ENCODE measurements around the gene PACS2. TPM values are rescaled to one million over a fixed set of nuclear protein-coding genes. Genes with fewer than 3 reads are reported as not detected.
A peak's percentile ranks its signal among the peaks of the same experiment; 100 is the strongest.

Gene PACS2
- total and polyA plus RNA-seq, 2 experiments from 2014 or later = 41.1 to 54.5 TPM

DNA sequence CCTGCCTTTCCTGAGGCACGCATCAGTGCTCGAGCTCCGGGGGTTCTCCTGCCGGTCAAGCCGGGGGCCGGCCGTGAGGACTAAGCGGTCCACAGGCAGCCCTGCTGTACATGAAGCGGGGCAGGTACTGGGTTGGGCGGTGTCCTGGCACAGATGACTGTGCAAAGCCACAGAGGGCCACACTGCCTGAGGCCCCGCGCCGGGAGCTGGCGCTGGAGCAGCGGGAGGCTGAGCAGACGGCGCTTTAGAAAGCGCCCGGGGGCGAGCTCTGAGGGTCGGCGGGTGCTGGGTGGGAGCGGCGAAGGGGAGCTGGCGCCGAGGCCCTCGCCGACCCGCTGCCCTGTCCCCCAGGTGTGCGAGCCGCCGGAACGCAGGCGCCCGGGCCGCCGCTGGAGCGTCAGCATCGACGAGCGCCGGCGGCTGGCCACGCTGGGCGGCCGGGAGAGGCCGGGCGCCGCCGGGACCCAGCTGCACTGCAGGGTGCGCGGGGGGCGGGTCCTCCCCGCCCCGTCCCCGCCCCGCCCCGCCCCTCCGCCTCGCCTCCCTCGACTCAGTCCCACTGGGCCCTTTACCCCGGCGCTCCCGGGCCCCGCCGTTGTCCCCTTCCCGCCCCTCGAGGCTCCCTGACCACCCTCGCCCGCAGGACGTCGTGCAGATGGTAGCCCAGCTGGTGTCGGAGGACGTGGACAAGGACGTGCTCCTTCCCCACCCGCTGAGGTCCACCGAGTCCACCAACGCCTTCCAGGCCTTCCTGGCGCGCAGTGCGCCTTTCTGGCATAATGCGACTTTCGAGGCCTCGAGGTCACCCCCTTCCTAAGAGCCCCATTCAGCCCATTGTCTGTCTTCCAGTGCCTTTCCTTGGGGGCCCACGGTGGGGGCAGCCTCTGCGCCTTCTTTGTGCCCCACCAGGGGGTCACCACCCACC lies 96.7 kb downstream of the PACS2 start:
- Histone ChIP-seq H3K4me2 (peak overlapping the region; percentile 93), H3K9me3 (ENCODE audit: low read depth) (no peaks in the 10 kb centered on the region), H4K20me1 (ENCODE audit: insufficient read depth, poor library complexity, severe bottlenecking) (no peaks in the 10 kb centered on the region), H3K4me3 (peak overlapping the region; percentile 10), H2AFZ (no peak overlapping the region), H3K36me3 (replicated peaks; ENCODE audit: insufficient read depth, low read depth) (no peaks in the 10 kb centered on the region), H3K27me3 (peaks cover 20% of the 10 kb centered on the region), H3K79me2 (no peaks in the 10 kb centered on the region), H3K27ac (no peak overlapping the region), H3K9me2 (replicated peaks; ENCODE audit: insufficient read depth) (no peaks in the 10 kb centered on the region), H3K4me1 (ENCODE audit: insufficient read depth) (peaks cover 10% of the 10 kb centered on the region)
- DNase-seq (ENCODE audit: low spot score) = peak; percentile 77
- 26% methylated on average over 43 of the region's 86 CpGs for WGBS (ENCODE audit: low lambda C conversion rate, missing lambda C conversion rate)
- TF ChIP-seq, protein P1, sequence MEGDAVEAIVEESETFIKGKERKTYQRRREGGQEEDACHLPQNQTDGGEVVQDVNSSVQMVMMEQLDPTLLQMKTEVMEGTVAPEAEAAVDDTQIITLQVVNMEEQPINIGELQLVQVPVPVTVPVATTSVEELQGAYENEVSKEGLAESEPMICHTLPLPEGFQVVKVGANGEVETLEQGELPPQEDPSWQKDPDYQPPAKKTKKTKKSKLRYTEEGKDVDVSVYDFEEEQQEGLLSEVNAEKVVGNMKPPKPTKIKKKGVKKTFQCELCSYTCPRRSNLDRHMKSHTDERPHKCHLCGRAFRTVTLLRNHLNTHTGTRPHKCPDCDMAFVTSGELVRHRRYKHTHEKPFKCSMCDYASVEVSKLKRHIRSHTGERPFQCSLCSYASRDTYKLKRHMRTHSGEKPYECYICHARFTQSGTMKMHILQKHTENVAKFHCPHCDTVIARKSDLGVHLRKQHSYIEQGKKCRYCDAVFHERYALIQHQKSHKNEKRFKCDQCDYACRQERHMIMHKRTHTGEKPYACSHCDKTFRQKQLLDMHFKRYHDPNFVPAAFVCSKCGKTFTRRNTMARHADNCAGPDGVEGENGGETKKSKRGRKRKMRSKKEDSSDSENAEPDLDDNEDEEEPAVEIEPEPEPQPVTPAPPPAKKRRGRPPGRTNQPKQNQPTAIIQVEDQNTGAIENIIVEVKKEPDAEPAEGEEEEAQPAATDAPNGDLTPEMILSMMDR (IDR thresholded peaks at IDR 0.05; ENCODE audit: poor library complexity) = no peak
- TF ChIP-seq EZH2 (IDR thresholded peaks at IDR 0.05; ENCODE audit: borderline replicate concordance) = peak; percentile 44
- no peak for TF ChIP-seq EZH2phosphoT487 (IDR thresholded peaks at IDR 0.05; ENCODE audit: low read depth, severe bottlenecking, unreplicated experiment)

DNA sequence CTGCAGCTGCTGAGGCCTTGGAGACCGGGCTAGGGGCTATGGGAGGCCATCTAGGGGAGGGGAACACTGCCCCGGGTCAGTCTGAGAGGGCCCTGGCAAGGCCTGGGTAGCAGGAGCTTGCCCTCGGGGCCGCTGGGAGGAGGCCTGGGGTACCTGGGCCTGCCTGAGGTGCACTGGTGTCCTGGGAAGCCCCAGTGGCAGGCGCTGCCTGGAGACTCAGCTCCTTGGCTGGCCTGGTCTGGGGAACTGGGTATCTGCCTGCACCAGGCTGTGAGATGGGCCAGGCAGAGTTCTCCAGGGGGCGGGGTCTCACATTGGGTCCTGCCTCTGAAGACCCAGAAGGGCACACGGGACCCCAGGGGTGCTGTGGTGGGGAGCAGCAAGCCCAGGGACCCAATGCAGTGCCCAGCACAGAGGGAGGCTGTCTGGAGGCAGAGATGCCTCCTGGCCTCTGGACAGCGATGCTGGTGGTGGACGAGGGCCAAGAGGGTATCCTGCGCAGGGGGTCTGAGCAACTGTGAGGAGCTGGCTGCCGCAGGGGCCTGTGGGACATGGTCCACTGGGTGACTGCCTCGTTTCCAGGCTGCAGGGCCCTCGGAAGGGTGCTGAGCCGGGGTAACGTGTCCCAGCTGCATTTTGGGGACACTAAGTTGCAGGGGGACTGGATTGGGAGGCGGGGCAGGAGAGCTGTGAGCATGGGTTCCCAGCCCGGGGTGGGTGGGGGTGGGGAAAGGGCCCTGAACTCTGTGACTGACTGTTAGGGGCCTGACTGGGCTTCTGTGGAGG lies 97.6 kb downstream of the PACS2 start:
- 85% methylated on average over 17 of the region's 17 CpGs for WGBS (ENCODE audit: low lambda C conversion rate, missing lambda C conversion rate)
- Histone ChIP-seq H2AFZ (no peak overlapping the region), H3K27ac (no peak overlapping the region), H4K20me1 (ENCODE audit: insufficient read depth, poor library complexity, severe bottlenecking) (no peaks in the 10 kb centered on the region), H3K4me1 (ENCODE audit: insufficient read depth) (peaks cover 10% of the 10 kb centered on the region), H3K4me3 (no peak overlapping the region), H3K27me3 (peaks cover 20% of the 10 kb centered on the region), H3K4me2 (peak overlapping the region; percentile 93), H3K9me3 (ENCODE audit: low read depth) (no peaks in the 10 kb centered on the region), H3K79me2 (no peaks in the 10 kb centered on the region), H3K36me3 (replicated peaks; ENCODE audit: insufficient read depth, low read depth) (no peaks in the 10 kb centered on the region), H3K9me2 (replicated peaks; ENCODE audit: insufficient read depth) (no peaks in the 10 kb centered on the region)
- no peak for TF ChIP-seq EZH2phosphoT487 (IDR thresholded peaks at IDR 0.05; ENCODE audit: low read depth, severe bottlenecking, unreplicated experiment)
- TF ChIP-seq EZH2 (IDR thresholded peaks at IDR 0.05; ENCODE audit: borderline replicate concordance) = no peak
- TF ChIP-seq, protein P1 (IDR thresholded peaks at IDR 0.05; ENCODE audit: poor library complexity) = no peak
- no peak for DNase-seq (ENCODE audit: low spot score)

DNA sequence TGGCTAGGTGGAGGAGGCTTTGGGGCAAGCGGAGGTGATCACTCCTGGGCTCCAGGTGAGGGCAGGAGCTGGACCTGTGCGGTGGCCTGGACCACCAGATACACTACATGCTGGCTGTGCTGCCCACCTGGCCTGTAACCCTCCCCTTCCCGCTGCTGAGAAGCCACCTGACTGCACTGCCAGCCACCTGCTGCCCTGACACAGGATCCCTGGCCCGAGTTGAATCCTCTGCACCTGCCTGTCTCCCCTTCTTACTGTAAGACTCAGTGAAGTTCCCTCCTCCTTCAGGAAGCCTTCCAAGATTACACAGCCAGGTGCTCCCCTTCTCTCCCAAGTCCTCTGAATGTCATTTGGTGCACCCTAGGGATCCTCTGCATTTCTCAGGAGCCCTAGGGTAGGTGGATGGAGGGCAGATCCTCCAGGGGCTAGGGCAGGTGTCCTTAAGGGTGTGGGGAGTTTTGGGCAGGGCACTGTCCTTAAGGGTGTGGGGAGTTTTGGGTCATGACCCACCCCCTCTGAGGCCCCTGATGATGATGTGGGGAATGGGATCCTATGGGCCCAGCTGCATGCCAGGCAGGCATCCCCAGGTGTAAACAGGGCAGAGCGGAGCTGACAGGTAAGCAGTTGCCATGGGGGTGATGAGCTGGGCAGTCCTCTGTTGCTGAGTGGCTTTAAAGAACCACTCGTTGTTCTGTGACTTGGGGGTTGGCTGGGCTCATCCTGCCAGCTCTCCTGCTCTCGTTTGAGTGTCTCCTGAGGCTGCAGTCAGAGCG lies 98.4 kb downstream of the PACS2 start:
- H3K9me3 ChIP-seq (ENCODE audit: low read depth) = no peaks in the 10 kb centered on the region
- no peak overlapping the region for H3K27ac ChIP-seq
- no peak overlapping the region for H2AFZ ChIP-seq
- no peak overlapping the region for H3K4me2 ChIP-seq
- H3K36me3 ChIP-seq (replicated peaks; ENCODE audit: insufficient read depth, low read depth) = no peaks in the 10 kb centered on the region
- H3K9me2 ChIP-seq (replicated peaks; ENCODE audit: insufficient read depth) = no peaks in the 10 kb centered on the region
- no peaks in the 10 kb centered on the region for H4K20me1 ChIP-seq (ENCODE audit: insufficient read depth, poor library complexity, severe bottlenecking)
- no peak for TF ChIP-seq EZH2 (IDR thresholded peaks at IDR 0.05; ENCODE audit: borderline replicate concordance)
- TF ChIP-seq, protein P1 (IDR thresholded peaks at IDR 0.05; ENCODE audit: poor library complexity) = no peak
- H3K79me2 ChIP-seq = no peaks in the 10 kb centered on the region
- H3K27me3 ChIP-seq = peaks cover 20% of the 10 kb centered on the region
- 84% methylated on average over 8 of the region's 8 CpGs for WGBS (ENCODE audit: low lambda C conversion rate, missing lambda C conversion rate)
- peaks cover 13% of the 10 kb centered on the region for H3K4me1 ChIP-seq (ENCODE audit: insufficient read depth)
- H3K4me3 ChIP-seq = no peak overlapping the region
- no peak for DNase-seq (ENCODE audit: low spot score)
